Trophoblast cell (in vitro differentiated cells and primary cell): ENCODE data around the gene PHF21B.
A peak's percentile ranks its signal among the peaks of the same experiment; 100 is the strongest.

Experiments used
- DNase-seq, 2 donors: peaks; one replicate each; pipeline ENCODE4 v3.0.0-alpha.2; 2016
- H2AFZ ChIP-seq: 2 replicates; pipeline ENCODE4 v1.6.1; 2013; ENCODE audit warnings: low read length, moderate library complexity, mild to moderate bottlenecking; ENCODE audit not compliant: insufficient read depth, poor library complexity
- H2AK5ac ChIP-seq: 2 replicates; pipeline ENCODE4 v1.6.1; 2013; ENCODE audit warnings: mild to moderate bottlenecking, low read length
- H2BK120ac ChIP-seq: 2 replicates; pipeline ENCODE4 v1.6.1; 2013; ENCODE audit warnings: low read length, mild to moderate bottlenecking, moderate library complexity; ENCODE audit not compliant: insufficient read depth, poor library complexity
- H2BK12ac ChIP-seq: 2 replicates; pipeline ENCODE4 v1.6.1; 2013; ENCODE audit warnings: mild to moderate bottlenecking, low read length, moderate library complexity
- H2BK5ac ChIP-seq: 2 replicates; pipeline ENCODE4 v1.6.1; 2013; ENCODE audit warnings: low read length, low read depth, moderate library complexity, mild to moderate bottlenecking; ENCODE audit not compliant: poor library complexity
- H3K14ac ChIP-seq: 2 replicates; pipeline ENCODE4 v1.6.1; 2013; ENCODE audit warnings: mild to moderate bottlenecking, low read length
- H3K18ac ChIP-seq: 2 replicates; pipeline ENCODE4 v1.6.1; 2013; ENCODE audit warnings: mild to moderate bottlenecking, low read length
- H3K23ac ChIP-seq: 2 replicates; pipeline ENCODE4 v1.6.1; 2013; ENCODE audit warnings: low read length
- H3K27ac ChIP-seq: 2 replicates; pipeline ENCODE4 v1.5.1; 2013; ENCODE audit warnings: low read depth, mild to moderate bottlenecking, inconsistent platforms, low read length, moderate library complexity
- H3K27me3 ChIP-seq: 2 replicates; pipeline ENCODE4 v1.6.1; 2013; ENCODE audit warnings: inconsistent platforms, mild to moderate bottlenecking, low read length, moderate library complexity; ENCODE audit not compliant: insufficient read depth
- H3K36me3 ChIP-seq, 2 experiments: 1 replicate in 1 of 2; 2 replicates in 1 of 2; pipeline ENCODE4 v1.6.1; 2013; ENCODE audit warnings: low read length in 2 of 2, mild to moderate bottlenecking in 2 of 2, moderate library complexity in 1 of 2; ENCODE audit not compliant: insufficient read depth in 2 of 2, control insufficient read depth in 1 of 2
- H3K4ac ChIP-seq: 2 replicates; pipeline ENCODE4 v1.6.1; 2013; ENCODE audit warnings: low read depth, mild to moderate bottlenecking, low read length, moderate library complexity
- H3K4me1 ChIP-seq, 2 experiments: 1 replicate in 1 of 2; 2 replicates in 1 of 2; pipeline ENCODE4 v1.6.1; 2013; ENCODE audit warnings: low read length in 2 of 2, mild to moderate bottlenecking in 2 of 2, moderate library complexity in 1 of 2; ENCODE audit not compliant: insufficient read depth in 2 of 2, control insufficient read depth in 1 of 2
- H3K4me2 ChIP-seq: 2 replicates; pipeline ENCODE4 v1.6.1; 2013; ENCODE audit warnings: inconsistent platforms, mild to moderate bottlenecking, low read length, moderate library complexity
- H3K4me3 ChIP-seq: 2 replicates; pipeline ENCODE4 v1.5.1; 2013; ENCODE audit warnings: mild to moderate bottlenecking, low read depth, low read length, inconsistent platforms
- H3K79me1 ChIP-seq: one replicate; pipeline ENCODE4 v1.6.1; 2013; ENCODE audit warnings: low read length
- H3K79me2 ChIP-seq: 2 replicates; pipeline ENCODE4 v1.6.1; 2013; ENCODE audit warnings: low read length, mild to moderate bottlenecking; ENCODE audit not compliant: control insufficient read depth, insufficient read depth, poor library complexity
- H3K9ac ChIP-seq: 2 replicates; pipeline ENCODE4 v1.6.1; 2013; ENCODE audit warnings: mild to moderate bottlenecking, low read length
- H3K9me3 ChIP-seq: 2 replicates; pipeline ENCODE4 v1.6.1; 2013; ENCODE audit warnings: low read depth, mild to moderate bottlenecking, control low read depth, inconsistent platforms, low read length; ENCODE audit not compliant: insufficient read depth
- H4K12ac ChIP-seq: 2 replicates; pipeline ENCODE4 v1.6.1; 2013; ENCODE audit warnings: low read depth, mild to moderate bottlenecking, low read length, moderate library complexity
- H4K8ac ChIP-seq: 2 replicates; pipeline ENCODE4 v1.6.1; 2013; ENCODE audit warnings: low read depth, mild to moderate bottlenecking, low read length, moderate library complexity
- H4K91ac ChIP-seq: one replicate; pipeline ENCODE4 v1.6.1; 2013; ENCODE audit warnings: low read depth, mild to moderate bottlenecking, low read length, moderate library complexity
- WGBS: extraction: QIAGEN DNeasy Blood & Tissue Kit; methylation state at CpG from one replicate; pipeline ENCODE4 v1.1.7; 2013; ENCODE audit warnings: missing lambda C conversion rate; ENCODE audit not compliant: insufficient read length, insufficient coverage; ENCODE audit errors: extremely low coverage; 5-methylcytosine and 5-hydroxymethylcytosine counted together

Gene PHF21B

GRCh38 chr22:44891293-44891747 lies 118.5 kb downstream of the PHF21B start:
- peaks cover 0 to 5% of the 10 kb centered on the region in 2 experiments for H3K36me3 ChIP-seq
- no peak for DNase-seq
- H3K4me1 ChIP-seq = peaks cover 3 to 7% of the 10 kb centered on the region in 2 experiments
- no peak overlapping the region for H2BK12ac ChIP-seq
- H3K23ac ChIP-seq = no peak overlapping the region
- H2BK5ac ChIP-seq = no peak overlapping the region
- no peak overlapping the region for H3K4me3 ChIP-seq
- H3K18ac ChIP-seq = no peak overlapping the region
- H3K9me3 ChIP-seq = peaks cover 2% of the 10 kb centered on the region
- no peak overlapping the region for H3K4ac ChIP-seq
- no peak overlapping the region for H2AK5ac ChIP-seq
- no peaks in the 10 kb centered on the region for H3K79me1 ChIP-seq
- no peak overlapping the region for H4K8ac ChIP-seq
- H4K91ac ChIP-seq = no peak overlapping the region
- no peaks in the 10 kb centered on the region for H3K27me3 ChIP-seq
- WGBS = no CpG with 5 or more reads among the region's 11 CpGs
- H3K14ac ChIP-seq = no peak overlapping the region
- no peak overlapping the region for H2AFZ ChIP-seq
- H3K27ac ChIP-seq = no peak overlapping the region
- H3K4me2 ChIP-seq = no peak overlapping the region
- H4K12ac ChIP-seq = no peak overlapping the region
- H3K9ac ChIP-seq = no peak overlapping the region
- H2BK120ac ChIP-seq = no peak overlapping the region
- no peaks in the 10 kb centered on the region for H3K79me2 ChIP-seq

- H3K18ac ChIP-seq = no peak overlapping the region
- no peak overlapping the region for H2BK5ac ChIP-seq
- H3K14ac ChIP-seq = no peak overlapping the region
- no peak overlapping the region for H4K91ac ChIP-seq
- no peak overlapping the region for H3K4ac ChIP-seq
- H3K4me3 ChIP-seq = peak overlapping the region; percentile 51
- no peak overlapping the region for H3K4me2 ChIP-seq
- WGBS = no CpG with 5 or more reads among the region's 20 CpGs
- H3K27me3 ChIP-seq = no peaks in the 10 kb centered on the region
- no peak overlapping the region for H3K9ac ChIP-seq
- no peak overlapping the region for H2AFZ ChIP-seq
- no peak overlapping the region for H3K23ac ChIP-seq
- H4K12ac ChIP-seq = no peak overlapping the region
- no peak for DNase-seq
- H3K36me3 ChIP-seq = peaks cover 0 to 5% of the 10 kb centered on the region in 2 experiments
- no peak overlapping the region for H2AK5ac ChIP-seq
- no peak overlapping the region for H3K27ac ChIP-seq
- H3K9me3 ChIP-seq = peaks cover 2% of the 10 kb centered on the region
- H3K79me1 ChIP-seq = no peaks in the 10 kb centered on the region
- H2BK12ac ChIP-seq = no peak overlapping the region
- H3K4me1 ChIP-seq = peaks cover 1 to 7% of the 10 kb centered on the region in 2 experiments
- H3K79me2 ChIP-seq = no peaks in the 10 kb centered on the region
- H2BK120ac ChIP-seq = no peak overlapping the region
- H4K8ac ChIP-seq = no peak overlapping the region
Measured at GRCh38 chr22:44890416-44891292, 119.2 kb downstream of the PHF21B start.

DNA sequence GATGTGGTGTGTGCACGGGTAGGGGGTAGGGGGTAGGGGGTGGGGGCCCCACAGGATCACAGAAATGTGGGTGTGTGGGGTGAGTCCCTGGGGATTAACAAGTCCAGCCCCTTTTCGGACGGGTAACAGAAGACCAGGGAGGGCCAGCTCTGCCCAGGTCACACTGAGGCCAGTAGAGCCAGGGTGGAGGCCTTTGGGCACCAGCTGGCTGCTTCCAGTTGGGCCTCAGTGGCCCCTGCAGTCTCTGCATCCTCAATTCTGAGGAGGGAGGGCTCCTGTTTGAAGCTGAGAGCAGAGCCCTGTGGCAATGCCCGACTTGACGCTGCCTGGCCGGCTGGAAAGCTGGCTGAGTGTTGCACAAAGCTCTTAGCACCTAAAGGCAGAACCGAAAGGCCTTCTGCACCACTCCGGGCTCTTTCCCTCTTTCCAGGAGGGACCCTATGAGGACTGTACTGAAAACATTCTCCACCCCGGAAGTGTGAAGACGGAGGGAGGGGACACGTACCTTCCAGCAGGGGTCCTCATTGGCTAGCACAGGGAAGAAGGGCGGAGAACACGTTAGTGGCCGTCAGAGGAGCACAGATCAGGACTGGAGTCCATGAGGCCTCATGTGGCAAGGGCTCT lies 120.4 kb downstream of the PHF21B start:
- Histone ChIP-seq H2BK12ac (no peak overlapping the region), H3K27me3 (no peaks in the 10 kb centered on the region), H2AFZ (no peak overlapping the region), H4K12ac (no peak overlapping the region), H3K14ac (no peak overlapping the region), H3K27ac (no peak overlapping the region), H2BK120ac (no peak overlapping the region), H3K4ac (no peak overlapping the region), H4K91ac (no peak overlapping the region), H4K8ac (no peak overlapping the region), H2AK5ac (no peak overlapping the region), H3K4me2 (no peak overlapping the region), H3K79me1 (no peaks in the 10 kb centered on the region), H3K36me3 (peaks cover 0 to 9% of the 10 kb centered on the region in 2 experiments), H3K9ac (no peak overlapping the region), H3K4me3 (no peak overlapping the region), H3K79me2 (no peaks in the 10 kb centered on the region), H3K9me3 (peaks cover 2% of the 10 kb centered on the region), H2BK5ac (no peak overlapping the region), H3K4me1 (peaks cover 0 to 7% of the 10 kb centered on the region in 2 experiments), H3K18ac (no peak overlapping the region), H3K23ac (no peak overlapping the region)
- WGBS = no CpG with 5 or more reads among the region's 14 CpGs
- peak in 1 of 2 donors; percentile 25 for DNase-seq

GRCh38 chr22:44888491-44889254 lies 121.1 kb downstream of the PHF21B start:
- no peak overlapping the region for H3K27ac ChIP-seq
- no peak overlapping the region for H3K18ac ChIP-seq
- no peak overlapping the region for H4K91ac ChIP-seq
- H4K8ac ChIP-seq = no peak overlapping the region
- no peaks in the 10 kb centered on the region for H3K27me3 ChIP-seq
- no peak for DNase-seq
- WGBS = no CpG with 5 or more reads among the region's 14 CpGs
- no peak overlapping the region for H2BK12ac ChIP-seq
- H3K79me2 ChIP-seq = no peaks in the 10 kb centered on the region
- no peak overlapping the region for H2BK5ac ChIP-seq
- no peak overlapping the region for H2BK120ac ChIP-seq
- no peaks in the 10 kb centered on the region for H3K79me1 ChIP-seq
- H3K9ac ChIP-seq = no peak overlapping the region
- H3K4me1 ChIP-seq = peaks cover 0 to 7% of the 10 kb centered on the region in 2 experiments
- no peak overlapping the region for H3K23ac ChIP-seq
- H2AFZ ChIP-seq = no peak overlapping the region
- peaks cover 4% of the 10 kb centered on the region for H3K9me3 ChIP-seq
- peaks cover 0 to 9% of the 10 kb centered on the region in 2 experiments for H3K36me3 ChIP-seq
- no peak overlapping the region for H3K4ac ChIP-seq
- no peak overlapping the region for H2AK5ac ChIP-seq
- H3K4me3 ChIP-seq = no peak overlapping the region
- no peak overlapping the region for H3K14ac ChIP-seq
- no peak overlapping the region for H4K12ac ChIP-seq
- no peak overlapping the region for H3K4me2 ChIP-seq
